ENCODE measurements around the gene RAB6B. TPM values are rescaled to one million over a fixed set of nuclear protein-coding genes. Genes with fewer than 3 reads are reported as not detected.

The RAB6B gene
- total and polyA plus RNA-seq, 2 experiments from 2014 or later, result 1.2 to 3.9 TPM

DNA sequence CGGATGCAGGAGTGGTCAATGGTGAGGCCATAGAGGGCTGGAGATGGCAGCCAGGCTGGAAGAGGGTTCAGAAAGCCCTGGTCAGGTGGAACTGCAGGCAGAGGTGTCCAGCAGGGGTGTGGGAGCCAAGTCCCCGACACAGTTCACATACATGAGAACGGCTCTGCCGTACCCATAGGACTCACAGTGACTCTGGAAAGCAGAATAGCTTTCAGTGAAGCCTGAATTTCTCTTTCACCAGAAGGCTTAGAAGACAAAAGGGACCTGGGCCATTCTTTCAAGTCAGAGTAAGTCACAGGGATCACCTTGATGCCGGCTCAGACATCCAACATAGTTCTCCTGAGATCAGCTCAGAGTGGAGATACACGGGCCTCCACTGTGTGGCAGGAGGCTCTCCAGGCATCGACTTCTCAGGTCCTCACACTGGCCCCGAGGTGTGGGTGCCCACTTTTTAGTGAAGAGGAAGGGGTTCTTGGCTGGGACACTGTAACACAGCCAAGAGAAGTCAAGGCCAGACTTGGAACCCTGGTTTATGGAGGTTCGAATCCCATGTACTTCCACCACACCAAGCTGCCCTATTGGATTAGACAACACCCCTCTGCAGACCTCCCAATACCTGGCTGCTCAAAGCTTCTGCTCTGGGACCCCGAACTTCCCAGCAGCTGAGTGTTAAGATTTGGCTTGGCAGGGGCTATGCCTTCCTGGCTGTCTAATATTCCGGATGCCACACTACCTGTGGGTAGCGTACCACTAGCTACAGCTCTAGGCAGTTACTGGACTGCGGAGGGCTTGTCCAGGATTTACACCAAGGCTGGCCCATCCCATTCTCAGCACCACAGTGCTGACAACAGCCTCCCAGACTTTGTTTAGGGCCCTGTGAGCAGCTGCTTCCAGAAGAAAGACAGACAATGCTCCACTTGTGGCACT is 40.4 kb upstream of the RAB6B start:
- H3K9me3 Mint-ChIP-seq, result no peaks in the 10 kb centered on the region; the same call in 2 of the 3 replicates
- no peak overlapping the region for H3K27ac Mint-ChIP-seq
- Histone ChIP-seq H3K4me1 (ENCODE audit: insufficient read depth) (no peaks in the 10 kb centered on the region), H3K4me3 (no peak overlapping the region), H3K4me2 (no peak overlapping the region), H3K27ac (ENCODE audit: low read depth) (no peak overlapping the region), H3F3A (replicated peaks; ENCODE audit: low read depth) (no peaks in the 10 kb centered on the region), H3K79me2 (replicated peaks; ENCODE audit: insufficient read depth) (no peaks in the 10 kb centered on the region), H3K36me3 (ENCODE audit: insufficient read depth) (no peaks in the 10 kb centered on the region), H2AFZ (no peak overlapping the region), H3K9me2 (ENCODE audit: insufficient read depth) (no peaks in the 10 kb centered on the region), H4K20me1 (replicated peaks; ENCODE audit: insufficient read depth) (no peaks in the 10 kb centered on the region), H3K27me3 (ENCODE audit: insufficient read depth) (no peaks in the 10 kb centered on the region)
- no peak for DNase-seq (ENCODE audit: low spot score)
- H3K4me3 Mint-ChIP-seq, result no peak overlapping the region
- ATAC-seq, result no peak
- TF ChIP-seq, protein P1, sequence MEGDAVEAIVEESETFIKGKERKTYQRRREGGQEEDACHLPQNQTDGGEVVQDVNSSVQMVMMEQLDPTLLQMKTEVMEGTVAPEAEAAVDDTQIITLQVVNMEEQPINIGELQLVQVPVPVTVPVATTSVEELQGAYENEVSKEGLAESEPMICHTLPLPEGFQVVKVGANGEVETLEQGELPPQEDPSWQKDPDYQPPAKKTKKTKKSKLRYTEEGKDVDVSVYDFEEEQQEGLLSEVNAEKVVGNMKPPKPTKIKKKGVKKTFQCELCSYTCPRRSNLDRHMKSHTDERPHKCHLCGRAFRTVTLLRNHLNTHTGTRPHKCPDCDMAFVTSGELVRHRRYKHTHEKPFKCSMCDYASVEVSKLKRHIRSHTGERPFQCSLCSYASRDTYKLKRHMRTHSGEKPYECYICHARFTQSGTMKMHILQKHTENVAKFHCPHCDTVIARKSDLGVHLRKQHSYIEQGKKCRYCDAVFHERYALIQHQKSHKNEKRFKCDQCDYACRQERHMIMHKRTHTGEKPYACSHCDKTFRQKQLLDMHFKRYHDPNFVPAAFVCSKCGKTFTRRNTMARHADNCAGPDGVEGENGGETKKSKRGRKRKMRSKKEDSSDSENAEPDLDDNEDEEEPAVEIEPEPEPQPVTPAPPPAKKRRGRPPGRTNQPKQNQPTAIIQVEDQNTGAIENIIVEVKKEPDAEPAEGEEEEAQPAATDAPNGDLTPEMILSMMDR (conservative IDR thresholded peaks at IDR 0.05; ENCODE audit: low read depth in 2 of 2), result no peak
- no peaks in the 10 kb centered on the region for H3K36me3 Mint-ChIP-seq (ENCODE audit: low read depth)
- H3K4me1 Mint-ChIP-seq, result peaks cover 12% of the 10 kb centered on the region
- peaks cover 5% of the 10 kb centered on the region for H3K27me3 Mint-ChIP-seq (ENCODE audit: insufficient read depth, low read depth, poor library complexity)

DNA sequence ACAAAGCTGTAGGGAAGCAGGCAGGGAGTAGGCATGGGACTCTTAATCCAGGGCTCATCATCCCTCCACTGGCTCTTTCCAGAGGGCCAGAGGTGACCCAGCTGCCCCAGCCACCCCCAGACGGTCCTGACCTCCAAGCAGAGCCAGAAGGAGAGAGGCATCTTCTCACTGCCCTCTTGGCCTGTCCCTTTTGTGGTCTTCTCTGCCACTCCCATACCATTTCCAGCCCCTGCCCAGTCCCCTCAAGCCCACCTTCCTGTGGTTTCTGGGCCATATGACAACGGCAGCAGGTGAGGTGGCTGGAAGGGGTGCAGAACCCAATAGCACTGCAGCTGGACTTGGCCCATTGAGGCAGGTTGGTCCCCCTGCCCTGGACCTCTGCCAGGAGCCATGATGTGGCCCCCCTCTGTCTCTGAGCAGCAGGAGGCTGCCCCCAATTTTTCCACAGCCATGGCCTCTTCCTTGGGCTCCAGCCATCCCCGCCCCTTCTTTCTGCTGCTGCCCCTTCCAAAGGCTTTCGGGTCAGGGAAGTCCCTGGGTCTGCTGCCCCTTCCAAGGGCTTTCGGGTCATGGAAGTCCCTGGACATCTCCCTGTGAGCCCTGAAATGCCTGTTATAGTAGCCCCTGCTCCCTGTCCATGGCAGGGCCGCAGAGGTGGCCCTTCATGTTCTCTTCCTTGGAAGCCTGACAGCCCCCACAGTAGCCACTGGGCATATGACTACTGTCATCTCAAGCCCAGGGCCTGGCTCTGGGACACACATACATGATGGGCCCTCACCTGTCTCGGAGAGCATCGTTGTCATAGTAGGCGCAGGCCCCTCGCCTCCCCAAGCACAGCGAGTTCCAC is 39.5 kb upstream of the RAB6B start:
- Histone ChIP-seq H3K9me2 (ENCODE audit: insufficient read depth) (no peaks in the 10 kb centered on the region), H3F3A (replicated peaks; ENCODE audit: low read depth) (no peaks in the 10 kb centered on the region), H3K4me3 (no peak overlapping the region), H2AFZ (no peak overlapping the region), H3K27me3 (ENCODE audit: insufficient read depth) (no peaks in the 10 kb centered on the region), H4K20me1 (replicated peaks; ENCODE audit: insufficient read depth) (no peaks in the 10 kb centered on the region), H3K36me3 (ENCODE audit: insufficient read depth) (no peaks in the 10 kb centered on the region), H3K27ac (ENCODE audit: low read depth) (no peak overlapping the region), H3K4me2 (no peak overlapping the region), H3K4me1 (ENCODE audit: insufficient read depth) (no peaks in the 10 kb centered on the region), H3K79me2 (replicated peaks; ENCODE audit: insufficient read depth) (no peaks in the 10 kb centered on the region)
- no peak for TF ChIP-seq POLR2AphosphoS5 (IDR thresholded peaks at IDR 0.05; ENCODE audit: low read depth)
- TF ChIP-seq EZH2phosphoT487 (IDR thresholded peaks at IDR 0.05; ENCODE audit: unreplicated experiment), result no peak
- TF ChIP-seq, protein P1 (conservative IDR thresholded peaks at IDR 0.05; ENCODE audit: low read depth in 2 of 2), result no peak
- TF ChIP-seq, protein P2, sequence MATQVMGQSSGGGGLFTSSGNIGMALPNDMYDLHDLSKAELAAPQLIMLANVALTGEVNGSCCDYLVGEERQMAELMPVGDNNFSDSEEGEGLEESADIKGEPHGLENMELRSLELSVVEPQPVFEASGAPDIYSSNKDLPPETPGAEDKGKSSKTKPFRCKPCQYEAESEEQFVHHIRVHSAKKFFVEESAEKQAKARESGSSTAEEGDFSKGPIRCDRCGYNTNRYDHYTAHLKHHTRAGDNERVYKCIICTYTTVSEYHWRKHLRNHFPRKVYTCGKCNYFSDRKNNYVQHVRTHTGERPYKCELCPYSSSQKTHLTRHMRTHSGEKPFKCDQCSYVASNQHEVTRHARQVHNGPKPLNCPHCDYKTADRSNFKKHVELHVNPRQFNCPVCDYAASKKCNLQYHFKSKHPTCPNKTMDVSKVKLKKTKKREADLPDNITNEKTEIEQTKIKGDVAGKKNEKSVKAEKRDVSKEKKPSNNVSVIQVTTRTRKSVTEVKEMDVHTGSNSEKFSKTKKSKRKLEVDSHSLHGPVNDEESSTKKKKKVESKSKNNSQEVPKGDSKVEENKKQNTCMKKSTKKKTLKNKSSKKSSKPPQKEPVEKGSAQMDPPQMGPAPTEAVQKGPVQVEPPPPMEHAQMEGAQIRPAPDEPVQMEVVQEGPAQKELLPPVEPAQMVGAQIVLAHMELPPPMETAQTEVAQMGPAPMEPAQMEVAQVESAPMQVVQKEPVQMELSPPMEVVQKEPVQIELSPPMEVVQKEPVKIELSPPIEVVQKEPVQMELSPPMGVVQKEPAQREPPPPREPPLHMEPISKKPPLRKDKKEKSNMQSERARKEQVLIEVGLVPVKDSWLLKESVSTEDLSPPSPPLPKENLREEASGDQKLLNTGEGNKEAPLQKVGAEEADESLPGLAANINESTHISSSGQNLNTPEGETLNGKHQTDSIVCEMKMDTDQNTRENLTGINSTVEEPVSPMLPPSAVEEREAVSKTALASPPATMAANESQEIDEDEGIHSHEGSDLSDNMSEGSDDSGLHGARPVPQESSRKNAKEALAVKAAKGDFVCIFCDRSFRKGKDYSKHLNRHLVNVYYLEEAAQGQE (IDR thresholded peaks at IDR 0.05; ENCODE audit: unreplicated experiment), result no peak
- H3K27ac Mint-ChIP-seq, result no peak overlapping the region
- DNase-seq (ENCODE audit: low spot score) (no peak), ATAC-seq (no peak)
- H3K4me3 Mint-ChIP-seq, result no peak overlapping the region
- peaks cover 12% of the 10 kb centered on the region for H3K4me1 Mint-ChIP-seq
- no peaks in the 10 kb centered on the region for H3K9me3 Mint-ChIP-seq
- no peaks in the 10 kb centered on the region for H3K36me3 Mint-ChIP-seq (ENCODE audit: low read depth)
- peaks cover 5% of the 10 kb centered on the region for H3K27me3 Mint-ChIP-seq (ENCODE audit: insufficient read depth, low read depth, poor library complexity)
